GM12873 (cell line): Measurements from ENCODE around the gene CTDSPL.

ENCODE experiments used
- TF ChIP-seq, protein P1 (sequence below): IDR thresholded peaks from 2 replicates; pipeline ENCODE4 v1.5.1; 2012; ENCODE audit warnings: low read depth, mild to moderate bottlenecking, moderate library complexity, low read length, control low read depth; ENCODE audit not compliant: insufficient read depth; ENCODE audit errors: missing control alignments

Gene CTDSPL

DNA sequence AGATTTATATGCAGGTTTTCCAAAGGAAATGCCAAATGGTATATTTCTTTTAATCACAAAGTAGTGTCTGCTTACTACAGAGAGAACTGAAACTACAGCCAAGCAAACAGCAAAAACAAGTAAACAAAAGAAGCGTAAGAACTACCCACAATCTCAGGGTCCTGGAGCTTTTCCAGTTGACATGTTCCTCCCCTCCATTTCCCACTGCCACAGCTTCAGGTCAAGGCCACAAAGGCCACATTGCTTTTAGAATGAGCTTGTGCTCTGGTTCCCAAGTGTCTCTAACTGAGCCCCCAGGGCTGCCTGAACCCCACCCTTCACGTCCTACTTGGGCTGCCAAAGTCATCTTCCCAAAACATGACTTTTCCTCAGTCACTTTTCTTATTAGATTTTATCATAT lies 24.1 kb downstream of the CTDSPL start:
- TF ChIP-seq, protein P1, sequence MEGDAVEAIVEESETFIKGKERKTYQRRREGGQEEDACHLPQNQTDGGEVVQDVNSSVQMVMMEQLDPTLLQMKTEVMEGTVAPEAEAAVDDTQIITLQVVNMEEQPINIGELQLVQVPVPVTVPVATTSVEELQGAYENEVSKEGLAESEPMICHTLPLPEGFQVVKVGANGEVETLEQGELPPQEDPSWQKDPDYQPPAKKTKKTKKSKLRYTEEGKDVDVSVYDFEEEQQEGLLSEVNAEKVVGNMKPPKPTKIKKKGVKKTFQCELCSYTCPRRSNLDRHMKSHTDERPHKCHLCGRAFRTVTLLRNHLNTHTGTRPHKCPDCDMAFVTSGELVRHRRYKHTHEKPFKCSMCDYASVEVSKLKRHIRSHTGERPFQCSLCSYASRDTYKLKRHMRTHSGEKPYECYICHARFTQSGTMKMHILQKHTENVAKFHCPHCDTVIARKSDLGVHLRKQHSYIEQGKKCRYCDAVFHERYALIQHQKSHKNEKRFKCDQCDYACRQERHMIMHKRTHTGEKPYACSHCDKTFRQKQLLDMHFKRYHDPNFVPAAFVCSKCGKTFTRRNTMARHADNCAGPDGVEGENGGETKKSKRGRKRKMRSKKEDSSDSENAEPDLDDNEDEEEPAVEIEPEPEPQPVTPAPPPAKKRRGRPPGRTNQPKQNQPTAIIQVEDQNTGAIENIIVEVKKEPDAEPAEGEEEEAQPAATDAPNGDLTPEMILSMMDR, result no peak

DNA sequence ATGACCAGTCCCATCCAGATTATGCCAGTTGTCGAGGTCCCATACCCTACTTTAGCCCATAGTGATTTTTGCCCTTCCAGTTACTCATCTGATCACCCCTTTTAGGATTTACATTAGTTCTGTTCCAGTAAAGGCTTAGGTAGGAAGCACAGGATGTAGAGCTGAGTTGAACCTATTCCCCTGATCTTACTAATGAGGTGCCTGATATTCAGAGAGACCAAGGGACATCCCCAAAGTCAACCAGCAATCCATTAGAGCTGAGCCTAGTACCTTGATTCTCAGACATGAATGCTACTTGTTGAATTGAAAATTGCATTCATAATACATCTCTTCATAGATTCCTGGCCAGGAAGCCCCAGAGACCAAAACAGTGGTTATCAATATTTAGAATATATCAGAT lies 24.7 kb downstream of the CTDSPL start:
- TF ChIP-seq, protein P1, result no peak

GRCh38 chr3:37887062-37887461 lies 25.4 kb downstream of the CTDSPL start:
- TF ChIP-seq, protein P1, result no peak

- TF ChIP-seq, protein P1, result no peak
Observed at GRCh38 chr3:37887824-37888223, 26.1 kb downstream of the CTDSPL start.

DNA sequence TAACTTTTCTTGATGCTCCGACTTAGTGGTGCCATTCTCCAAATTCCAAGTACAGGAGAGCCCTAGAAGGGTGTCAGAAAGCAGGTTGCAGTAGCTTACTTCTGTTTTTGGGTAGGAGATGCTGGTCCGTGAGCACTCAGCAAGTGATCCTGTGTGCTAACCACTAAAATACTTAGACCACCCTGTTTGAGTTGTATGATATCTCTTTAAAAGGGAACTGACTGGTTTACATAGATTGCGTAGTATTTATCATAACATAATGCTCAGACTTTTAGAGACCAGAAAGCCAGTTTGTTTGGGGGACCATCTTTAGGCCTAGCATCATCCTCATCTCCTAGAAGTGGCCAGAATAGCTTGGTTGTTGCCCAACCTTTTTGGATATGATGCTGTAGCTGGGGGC lies 26.7 kb downstream of the CTDSPL start:
- TF ChIP-seq, protein P1, result no peak

DNA sequence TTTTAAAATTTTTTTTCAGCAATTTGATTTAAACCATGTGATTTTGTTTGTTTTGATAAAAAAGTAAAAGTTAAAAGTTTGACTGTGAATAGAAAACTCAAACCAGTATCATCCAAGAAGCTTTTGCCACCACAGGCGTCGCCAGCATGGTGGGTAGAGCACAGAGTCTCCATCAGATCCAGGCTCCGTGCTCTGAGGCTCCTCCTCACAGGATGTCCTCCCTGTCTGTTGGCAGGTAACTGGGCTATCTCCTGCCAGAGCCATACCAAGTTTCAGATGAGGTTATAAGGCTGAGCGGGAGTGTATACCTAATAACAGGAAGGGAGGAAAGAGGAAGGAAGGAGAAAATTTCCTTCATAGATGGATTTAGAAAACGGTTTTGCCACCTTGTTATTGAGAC lies 28.8 kb downstream of the CTDSPL start:
- TF ChIP-seq, protein P1, result no peak

DNA sequence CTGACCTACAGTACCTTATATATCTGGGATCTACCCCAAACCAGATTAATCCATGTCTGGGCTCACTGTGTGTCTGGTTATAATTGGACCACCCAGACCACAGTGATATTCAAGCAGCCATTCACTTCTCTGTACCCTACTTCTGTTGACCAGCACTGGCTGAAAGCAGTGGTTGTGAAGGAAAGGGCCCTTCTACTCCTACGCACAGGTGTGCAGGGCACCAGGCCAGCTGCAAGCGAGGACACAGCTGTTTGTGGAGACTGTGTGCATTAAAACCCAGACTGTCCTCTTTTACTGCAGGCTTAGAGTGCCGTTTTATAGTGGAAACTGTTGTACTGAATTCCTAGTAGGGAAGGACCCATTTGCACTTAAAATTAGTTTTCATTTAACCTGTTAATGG lies 29.5 kb downstream of the CTDSPL start:
- TF ChIP-seq, protein P1, result no peak
